MCF 10A (cell line): ENCODE measurements around the gene ACTL6A. TPM values are rescaled to one million over a fixed set of nuclear protein-coding genes. Genes with fewer than 3 reads are reported as not detected.

Experiments
- BruUV-seq: library from RNA; stranded (reverse); fragments of 400-500 nt; replicated peaks from 2 replicates; lab custom pipeline; 2021; lab: Mats Ljungman, UMichigan
- CTCF ChIA-PET: fragments of 300-600 bp; sonication (Branson Sonifier 250); formaldehyde crosslinking; extraction: SDS; loops from one replicate; lab custom pipeline; 2021; ENCODE audit warnings: antibody characterized with exemption, inconsistent platforms; lab: Yijun Ruan, JAX
- POLR2A ChIA-PET: fragments of 300-600, 350-650 bp; sonication (Branson Sonifier 250); formaldehyde crosslinking; extraction: SDS; loops from one replicate; lab custom pipeline; 2020; ENCODE audit warnings: antibody characterized with exemption, inconsistent platforms; lab: Yijun Ruan, JAX
- DNase-seq: peaks from one replicate; pipeline ENCODE4 v3.0.0-alpha.2; 2018; ENCODE audit not compliant: unreplicated experiment
- H3K27ac Mint-ChIP-seq: one replicate; pipeline ENCODE4 v1.8.0; 2022; ENCODE audit warnings: mild to moderate bottlenecking, low read depth, mixed read lengths; ENCODE audit not compliant: unreplicated experiment
- H3K27me3 Mint-ChIP-seq: one replicate; pipeline ENCODE4 v1.8.0; 2022; ENCODE audit warnings: mixed read lengths; ENCODE audit not compliant: insufficient read depth, unreplicated experiment
- H3K36me3 Mint-ChIP-seq: one replicate; pipeline ENCODE4 v1.8.0; 2022; ENCODE audit warnings: mild to moderate bottlenecking, moderate library complexity, mixed read lengths; ENCODE audit not compliant: insufficient read depth, unreplicated experiment
- H3K4me1 Mint-ChIP-seq: one replicate; pipeline ENCODE4 v1.8.0; 2022; ENCODE audit warnings: mixed read lengths; ENCODE audit not compliant: insufficient read depth, unreplicated experiment
- H3K4me3 Mint-ChIP-seq: one replicate; pipeline ENCODE4 v1.8.0; 2022; ENCODE audit warnings: mild to moderate bottlenecking, moderate library complexity, mixed read lengths; ENCODE audit not compliant: unreplicated experiment
- H3K9me3 Mint-ChIP-seq: one replicate; pipeline ENCODE4 v1.8.0; 2022; ENCODE audit warnings: mixed read lengths; ENCODE audit not compliant: unreplicated experiment
- intact Hi-C: fragments of 100-400 bp; cut with micrococcal nuclease; formaldehyde crosslinking; loops from 2 replicates; pipeline ENCODE4 v1.14.1; 2022
- total RNA-seq: library from RNA; stranded (reverse); gene quantifications from 2 replicates; pipeline ENCODE4 v1.2.3, GENCODE V29; 2022
- TF ChIP-seq, protein P1 (sequence below): fragments of 200-600 bp; IDR thresholded peaks from one replicate; pipeline ENCODE4 v1.8.0; 2022; ENCODE audit warnings: antibody characterized with exemption, mild to moderate bottlenecking; ENCODE audit not compliant: unreplicated experiment

Gene ACTL6A
- total RNA-seq, 1 experiment from 2014 or later = 57.1 TPM

GRCh38 chr3:179544981-179545645 is 17.6 kb upstream of the ACTL6A start:
- intact Hi-C loops = no loop called here
- peak; percentile 22 for DNase-seq
- Mint-ChIP-seq H3K9me3 (peaks cover 8% of the 10 kb centered on the region), H3K27me3 (no peaks in the 10 kb centered on the region), H3K4me3 (no peak overlapping the region), H3K27ac (no peak overlapping the region), H3K36me3 (no peaks in the 10 kb centered on the region), H3K4me1 (no peaks in the 10 kb centered on the region)
- ChIA-PET POLR2A (interaction anchor here (0.7 kb wide), 1 partner anchor 69 kb away, joined by 3 read pairs; no protein-coding TSS in a partner anchor), CTCF (interaction anchor here (0.5 to 0.6 kb wide), 2 partner anchors 22 to 141 kb away, joined by 3 read pairs; no protein-coding TSS in a partner anchor)
- TF ChIP-seq, protein P1, sequence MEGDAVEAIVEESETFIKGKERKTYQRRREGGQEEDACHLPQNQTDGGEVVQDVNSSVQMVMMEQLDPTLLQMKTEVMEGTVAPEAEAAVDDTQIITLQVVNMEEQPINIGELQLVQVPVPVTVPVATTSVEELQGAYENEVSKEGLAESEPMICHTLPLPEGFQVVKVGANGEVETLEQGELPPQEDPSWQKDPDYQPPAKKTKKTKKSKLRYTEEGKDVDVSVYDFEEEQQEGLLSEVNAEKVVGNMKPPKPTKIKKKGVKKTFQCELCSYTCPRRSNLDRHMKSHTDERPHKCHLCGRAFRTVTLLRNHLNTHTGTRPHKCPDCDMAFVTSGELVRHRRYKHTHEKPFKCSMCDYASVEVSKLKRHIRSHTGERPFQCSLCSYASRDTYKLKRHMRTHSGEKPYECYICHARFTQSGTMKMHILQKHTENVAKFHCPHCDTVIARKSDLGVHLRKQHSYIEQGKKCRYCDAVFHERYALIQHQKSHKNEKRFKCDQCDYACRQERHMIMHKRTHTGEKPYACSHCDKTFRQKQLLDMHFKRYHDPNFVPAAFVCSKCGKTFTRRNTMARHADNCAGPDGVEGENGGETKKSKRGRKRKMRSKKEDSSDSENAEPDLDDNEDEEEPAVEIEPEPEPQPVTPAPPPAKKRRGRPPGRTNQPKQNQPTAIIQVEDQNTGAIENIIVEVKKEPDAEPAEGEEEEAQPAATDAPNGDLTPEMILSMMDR = no peak
- BruUV-seq = no TSS peak

DNA sequence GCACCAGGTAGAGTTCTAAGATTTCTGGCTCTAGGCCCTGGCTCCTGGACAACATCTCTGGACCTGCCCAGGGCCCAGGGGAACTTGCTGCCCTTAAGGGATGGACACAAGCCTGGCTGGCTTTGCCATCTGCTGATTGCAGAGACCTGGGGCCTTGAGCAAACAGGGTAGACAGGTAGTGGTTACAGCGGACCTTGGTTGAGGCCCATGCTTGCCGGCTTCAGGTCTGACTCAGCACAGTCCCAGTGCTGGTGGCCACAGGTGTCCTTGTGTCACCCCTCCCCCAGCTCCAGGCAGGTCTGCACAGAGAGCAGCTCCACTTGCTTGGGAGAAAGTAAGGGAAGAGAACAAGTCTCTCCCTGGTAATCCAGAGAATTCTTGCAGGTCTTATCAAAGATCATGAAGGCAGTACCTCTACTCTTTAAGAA is 15.9 kb upstream of the ACTL6A start:
- BruUV-seq = no TSS peak
- DNase-seq = no peak
- Mint-ChIP-seq H3K27me3 (no peaks in the 10 kb centered on the region), H3K27ac (no peak overlapping the region), H3K4me3 (no peak overlapping the region), H3K36me3 (no peaks in the 10 kb centered on the region), H3K9me3 (peaks cover 8% of the 10 kb centered on the region), H3K4me1 (no peaks in the 10 kb centered on the region)
- TF ChIP-seq, protein P1 = no peak
- ChIA-PET CTCF (interaction anchor here (0.7 to 1.6 kb wide), 4 partner anchors 8 to 100 kb away, joined by 3 to 5 read pairs (median 4); no protein-coding TSS in a partner anchor), POLR2A (interaction anchor here (1.5 kb wide), 1 partner anchor 18 kb away, joined by 4 read pairs; no protein-coding TSS in a partner anchor)
- intact Hi-C loops = no loop called here

DNA sequence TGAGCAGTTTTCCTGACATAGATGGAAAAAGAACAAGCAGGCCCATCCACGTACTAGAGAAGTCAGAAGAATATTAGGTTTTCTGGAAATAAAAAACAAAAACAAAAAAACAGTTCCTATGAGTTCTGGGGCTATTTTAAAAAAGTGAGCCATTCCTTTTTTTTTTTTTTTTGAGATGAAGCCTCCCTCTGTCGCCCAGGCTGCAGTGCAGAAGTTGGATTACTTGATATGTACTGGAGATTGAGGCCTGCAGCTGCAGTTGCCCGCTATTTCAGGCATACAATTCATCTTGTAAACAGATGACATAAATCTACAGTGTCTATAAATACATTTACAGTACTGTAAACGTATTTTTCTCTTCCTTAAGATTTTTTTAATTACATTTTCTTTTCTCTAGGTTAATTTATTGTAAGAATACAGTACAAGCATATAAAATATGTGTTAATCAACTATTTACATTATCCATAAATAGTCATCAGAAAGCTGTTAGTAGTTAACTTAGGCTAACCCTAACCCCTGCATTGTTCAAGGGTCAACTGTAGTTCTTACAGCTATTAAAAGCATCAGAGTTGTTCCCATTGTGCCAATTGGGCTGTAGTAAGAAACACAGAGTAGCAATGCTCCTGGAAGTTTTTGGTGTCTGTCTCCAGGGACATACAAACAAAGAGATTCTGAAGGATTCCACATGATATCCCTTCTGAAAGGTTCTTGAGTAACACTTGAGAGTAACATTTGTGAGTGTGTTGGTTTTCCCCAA is 11.2 kb upstream of the ACTL6A start:
- no peaks in the 10 kb centered on the region for H3K27me3 Mint-ChIP-seq
- no peaks in the 10 kb centered on the region for H3K4me1 Mint-ChIP-seq
- intact Hi-C loops = no loop called here
- H3K4me3 Mint-ChIP-seq = no peak overlapping the region
- H3K9me3 Mint-ChIP-seq = no peaks in the 10 kb centered on the region
- TF ChIP-seq, protein P1 = no peak
- no peak for DNase-seq
- BruUV-seq = no TSS peak
- H3K36me3 Mint-ChIP-seq = no peaks in the 10 kb centered on the region
- CTCF ChIA-PET = interaction anchor here (0.6 to 1.4 kb wide), 3 partner anchors 10 to 966 kb away, joined by 3 to 4 read pairs (median 3); no protein-coding TSS in a partner anchor
- no peak overlapping the region for H3K27ac Mint-ChIP-seq
- POLR2A ChIA-PET = interaction anchor here (0.9 kb wide), 2 partner anchors 18 to 121 kb away, joined by 3 read pairs; no protein-coding TSS in a partner anchor
